Loucy (cell line): Measurements from ENCODE around the gene JMJD4.
"Not testable (repeated sequence)": the region's sequence is repeated elsewhere in the genome, so short reads cannot be mapped to it uniquely, and the experiment has no call there.

ENCODE experiments used
- H2AFZ ChIP-seq: fragments of 200-600 bp; sonication (generic); 2 replicates; pipeline ENCODE4 v1.6.0; 2016; ENCODE audit warnings: antibody characterized with exemption, mild to moderate bottlenecking, low read length, moderate library complexity
- H3F3A ChIP-seq: fragments of 200-600 bp; 2 replicates; pipeline ENCODE4 v1.6.0; 2016; ENCODE audit warnings: antibody characterized with exemption, low read depth, mild to moderate bottlenecking
- H3K27me3 ChIP-seq: fragments of 200-600 bp; sonication (generic); 2 replicates; pipeline ENCODE4 v1.6.1; 2014; ENCODE audit warnings: low read length, mild to moderate bottlenecking; ENCODE audit not compliant: insufficient read depth, poor library complexity, severe bottlenecking
- H3K36me3 ChIP-seq: fragments of 200-600 bp; sonication (generic); 2 replicates; pipeline ENCODE4 v1.6.1; 2016; ENCODE audit warnings: low read length; ENCODE audit not compliant: insufficient read depth
- H3K4me1 ChIP-seq: fragments of 200-600 bp; sonication (generic); 2 replicates; pipeline ENCODE4 v1.5.1; 2014; ENCODE audit warnings: low read length, mild to moderate bottlenecking; ENCODE audit not compliant: insufficient read depth, poor library complexity, severe bottlenecking
- H3K4me2 ChIP-seq: fragments of 200-600 bp; sonication (generic); 2 replicates; pipeline ENCODE4 v1.6.0; 2014; ENCODE audit warnings: antibody characterized with exemption, low read length, low read depth, mild to moderate bottlenecking; ENCODE audit not compliant: poor library complexity, severe bottlenecking
- H3K4me3 ChIP-seq: fragments of 200-600 bp; sonication (generic); 2 replicates; pipeline ENCODE4 v1.5.1; 2014; ENCODE audit warnings: low read length, mild to moderate bottlenecking, mixed read lengths; ENCODE audit not compliant: poor library complexity, severe bottlenecking
- H3K79me2 ChIP-seq: fragments of 200-600 bp; sonication (generic); 2 replicates; pipeline ENCODE4 v1.6.1; 2014; ENCODE audit warnings: low read length; ENCODE audit not compliant: insufficient read depth
- H3K9ac ChIP-seq: fragments of 200-600 bp; sonication (generic); 2 replicates; pipeline ENCODE4 v1.6.0; 2014; ENCODE audit warnings: mild to moderate bottlenecking, low read depth, low read length, moderate library complexity; ENCODE audit not compliant: poor library complexity, severe bottlenecking
- H3K9me2 ChIP-seq: fragments of 200-600 bp; sonication (generic); replicated peaks from 2 replicates; pipeline ENCODE4 v1.6.1; 2016; ENCODE audit warnings: low read depth, low read length, mixed read lengths
- H3K9me3 ChIP-seq: fragments of 200-600 bp; sonication (generic); 2 replicates; pipeline ENCODE4 v1.6.1; 2014; ENCODE audit warnings: mild to moderate bottlenecking, antibody characterized with exemption, low read length, low read depth; ENCODE audit not compliant: insufficient read depth
- H4K20me1 ChIP-seq: fragments of 200-600 bp; sonication (generic); 2 replicates; pipeline ENCODE4 v1.6.0; 2014; ENCODE audit warnings: antibody characterized with exemption, low read length, mild to moderate bottlenecking; ENCODE audit not compliant: insufficient read depth, poor library complexity, severe bottlenecking
- CTCF ChIP-seq: fragments of 200-600 bp; sonication (generic); conservative IDR thresholded peaks from 2 replicates; pipeline ENCODE4 v1.5.1; 2014; ENCODE audit warnings: mild to moderate bottlenecking, antibody characterized with exemption, low read length
- EZH2phosphoT487 ChIP-seq: fragments of 200-600 bp; IDR thresholded peaks from 2 replicates; pipeline ENCODE4 v1.6.1; 2018; ENCODE audit warnings: antibody characterized with exemption, mild to moderate bottlenecking, moderate library complexity, borderline replicate concordance

The JMJD4 gene

GRCh38 chr1:227718932-227719331, 16.2 kb downstream of the JMJD4 start:
- H3K9me2 ChIP-seq = no peaks in the 10 kb centered on the region
- H4K20me1 ChIP-seq = no peaks in the 10 kb centered on the region
- H3K79me2 ChIP-seq = no peaks in the 10 kb centered on the region
- H3K36me3 ChIP-seq = no peaks in the 10 kb centered on the region
- no peak overlapping the region for H3K4me3 ChIP-seq
- no peaks in the 10 kb centered on the region for H3K4me1 ChIP-seq
- no peak overlapping the region for H2AFZ ChIP-seq
- TF ChIP-seq CTCF (no peak), EZH2phosphoT487 (no peak)
- no peaks in the 10 kb centered on the region for H3F3A ChIP-seq
- no peaks in the 10 kb centered on the region; the same call in 1 of the 2 replicates for H3K9me3 ChIP-seq
- no peak overlapping the region for H3K9ac ChIP-seq
- no peak overlapping the region for H3K4me2 ChIP-seq
- no peaks in the 10 kb centered on the region for H3K27me3 ChIP-seq

- no peaks in the 10 kb centered on the region for H3K4me1 ChIP-seq
- H3K4me2 ChIP-seq = no peak overlapping the region
- H3K36me3 ChIP-seq = no peaks in the 10 kb centered on the region
- H3K79me2 ChIP-seq = no peaks in the 10 kb centered on the region
- H3K27me3 ChIP-seq = no peaks in the 10 kb centered on the region
- no peaks in the 10 kb centered on the region for H4K20me1 ChIP-seq
- no peaks in the 10 kb centered on the region for H3F3A ChIP-seq
- no peaks in the 10 kb centered on the region for H3K9me2 ChIP-seq
- H3K9me3 ChIP-seq = no peaks in the 10 kb centered on the region; the same call in 1 of the 2 replicates
- no peak overlapping the region for H3K9ac ChIP-seq
- H2AFZ ChIP-seq = no peak overlapping the region
- no peak for TF ChIP-seq EZH2phosphoT487
- TF ChIP-seq CTCF = no peak
- H3K4me3 ChIP-seq = no peak overlapping the region
Measured at GRCh38 chr1:227712648-227713047, 22.5 kb downstream of the JMJD4 start.

DNA sequence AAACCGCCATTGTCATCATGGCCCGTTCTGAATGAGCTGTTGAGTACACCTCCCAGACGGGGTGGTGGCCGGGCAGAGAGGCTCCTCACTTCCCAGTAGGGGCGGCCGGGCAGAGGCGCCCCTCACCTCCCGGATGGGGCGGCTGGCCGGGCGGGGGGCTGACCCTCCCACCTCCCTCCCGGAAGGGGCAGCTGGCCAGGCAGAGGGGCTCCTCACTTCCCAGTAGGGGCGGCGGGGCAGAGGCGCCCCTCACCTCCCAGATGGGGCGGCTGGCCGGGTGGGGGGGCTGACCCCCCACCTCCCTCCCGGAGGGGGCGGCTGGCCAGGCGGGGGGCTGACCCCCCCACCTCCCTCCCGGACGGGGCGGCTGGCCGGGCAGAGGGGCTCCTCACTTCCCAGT, 24.6 kb downstream of the JMJD4 start:
- H3K36me3 ChIP-seq, H3F3A ChIP-seq, H3K4me1 ChIP-seq, H3K9ac ChIP-seq, H3K9me2 ChIP-seq, H3K79me2 ChIP-seq, H3K27me3 ChIP-seq, H3K4me2 ChIP-seq, H3K4me3 ChIP-seq, H4K20me1 ChIP-seq, H2AFZ ChIP-seq, H3K9me3 ChIP-seq: not testable (repeated sequence)

DNA sequence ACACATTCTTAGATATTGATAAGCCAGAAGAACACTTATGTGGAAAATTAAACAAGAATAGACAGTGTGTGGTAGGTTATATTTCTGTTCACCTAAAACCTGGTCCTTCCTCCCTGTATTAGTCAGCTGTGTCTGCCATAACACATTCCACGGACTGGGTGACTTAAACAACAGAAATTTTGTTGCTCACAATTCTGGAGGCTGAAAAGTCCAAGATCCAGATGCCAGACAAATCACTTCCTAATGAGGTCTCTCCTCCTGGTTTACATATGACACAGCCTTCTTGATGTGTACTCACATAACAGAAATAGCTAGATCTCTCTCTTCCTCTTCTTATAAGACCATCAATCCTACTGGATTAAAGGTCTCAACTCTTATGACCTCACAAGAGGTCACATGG, 25.7 kb downstream of the JMJD4 start:
- Histone ChIP-seq H3K9me3 (no peaks in the 10 kb centered on the region; the same call in 1 of the 2 replicates), H3K4me2 (no peak overlapping the region), H3K27me3 (no peaks in the 10 kb centered on the region), H3K9me2 (no peaks in the 10 kb centered on the region), H3F3A (no peaks in the 10 kb centered on the region), H3K4me3 (no peak overlapping the region), H4K20me1 (no peaks in the 10 kb centered on the region), H2AFZ (no peak overlapping the region), H3K4me1 (no peaks in the 10 kb centered on the region), H3K36me3 (no peaks in the 10 kb centered on the region), H3K79me2 (no peaks in the 10 kb centered on the region), H3K9ac (no peak overlapping the region)
- TF ChIP-seq EZH2phosphoT487 = no peak
- no peak for TF ChIP-seq CTCF
